Measurements from ENCODE around the gene ATP6V1B1. TPM values are rescaled to one million over a fixed set of nuclear protein-coding genes. Genes with fewer than 3 reads are reported as not detected.

Gene ATP6V1B1
- total RNA-seq, 2 donors from 2014 or later, result not detected

- Histone ChIP-seq H3K4me3 (no peak overlapping the region), H3K9me3 (no peaks in the 10 kb centered on the region), H3K9ac (ENCODE audit: low read depth in 2 of 2, low read length in 2 of 2) (no peak overlapping the region), H3K27me3 (no peaks in the 10 kb centered on the region), H3K4me1 (no peaks in the 10 kb centered on the region), H3K27ac (no peak overlapping the region), H3K36me3 (no peaks in the 10 kb centered on the region)
- DNase-seq, result no peak
- intact Hi-C loops (cut with DNase I), result no loop called here
- no peak for TF ChIP-seq CTCF (IDR thresholded peaks at IDR 0.05)
Measured at GRCh38 chr2:70956141-70956540, 20.4 kb downstream of the ATP6V1B1 start.

- peak; percentile 16 for DNase-seq
- TF ChIP-seq CTCF (IDR thresholded peaks at IDR 0.05), result no peak
- no peak overlapping the region for H3K27ac ChIP-seq
- H3K4me3 ChIP-seq, result no peak overlapping the region
- no peak overlapping the region for H3K9ac ChIP-seq (ENCODE audit: low read depth in 2 of 2, low read length in 2 of 2)
- H3K36me3 ChIP-seq, result no peaks in the 10 kb centered on the region
- H3K9me3 ChIP-seq, result no peaks in the 10 kb centered on the region
- no peaks in the 10 kb centered on the region for H3K27me3 ChIP-seq
- intact Hi-C loops (cut with DNase I), result no loop called here
- no peaks in the 10 kb centered on the region for H3K4me1 ChIP-seq
Measured at GRCh38 chr2:70957798-70958197, 22.1 kb downstream of the ATP6V1B1 start.

GRCh38 chr2:70958759-70959158 is 23.1 kb downstream of the ATP6V1B1 start:
- no peak overlapping the region for H3K27ac ChIP-seq
- DNase-seq, result peak; percentile 4
- H3K4me1 ChIP-seq, result no peaks in the 10 kb centered on the region
- no peak overlapping the region for H3K4me3 ChIP-seq
- no peaks in the 10 kb centered on the region for H3K27me3 ChIP-seq
- no peak for TF ChIP-seq CTCF (IDR thresholded peaks at IDR 0.05)
- H3K9me3 ChIP-seq, result no peaks in the 10 kb centered on the region
- H3K36me3 ChIP-seq, result no peaks in the 10 kb centered on the region
- intact Hi-C loops (cut with DNase I), result no loop called here
- no peak overlapping the region for H3K9ac ChIP-seq (ENCODE audit: low read depth in 2 of 2, low read length in 2 of 2)

- peak; percentile 3 for DNase-seq
- H3K36me3 ChIP-seq, result no peaks in the 10 kb centered on the region
- no peaks in the 10 kb centered on the region for H3K4me1 ChIP-seq
- no peak overlapping the region for H3K4me3 ChIP-seq
- no peaks in the 10 kb centered on the region for H3K9me3 ChIP-seq
- no peak for TF ChIP-seq CTCF (IDR thresholded peaks at IDR 0.05)
- H3K27me3 ChIP-seq, result no peaks in the 10 kb centered on the region
- no peak overlapping the region for H3K9ac ChIP-seq (ENCODE audit: low read depth in 2 of 2, low read length in 2 of 2)
- no peak overlapping the region for H3K27ac ChIP-seq
- intact Hi-C loops (cut with DNase I), result no loop called here
Measured at GRCh38 chr2:70959271-70959761, 23.6 kb downstream of the ATP6V1B1 start.

GRCh38 chr2:70959851-70960832 is 24.4 kb downstream of the ATP6V1B1 start:
- H3K9ac ChIP-seq (ENCODE audit: low read depth in 2 of 2, low read length in 2 of 2), result no peak overlapping the region
- no peaks in the 10 kb centered on the region for H3K9me3 ChIP-seq
- H3K27me3 ChIP-seq, result peaks cover 3% of the 10 kb centered on the region
- TF ChIP-seq CTCF (IDR thresholded peaks at IDR 0.05), result no peak
- DNase-seq, result peak; percentile 14
- H3K36me3 ChIP-seq, result no peaks in the 10 kb centered on the region
- intact Hi-C loops (cut with DNase I), result no loop called here
- no peak overlapping the region for H3K27ac ChIP-seq
- H3K4me1 ChIP-seq, result no peaks in the 10 kb centered on the region
- no peak overlapping the region for H3K4me3 ChIP-seq
